IMR-90 (cell line): Measurements from ENCODE around the gene PI4KA. TPM values are rescaled to one million over a fixed set of nuclear protein-coding genes. Genes with fewer than 3 reads are reported as not detected.

Source experiments
- ATAC-seq: fragments of 200-7000 bp; cut with Tn5 transposase; 2 replicates; pipeline ENCODE4 v1.9.1; 2020; ENCODE audit warnings: low read depth, mild to moderate bottlenecking, moderate library complexity
- BruUV-seq: library from RNA; stranded (reverse); fragments of 400-500 nt; replicated peaks from 2 replicates; lab custom pipeline; 2021; lab: Mats Ljungman, UMichigan
- CTCF ChIA-PET: fragments of 300-600 bp; formaldehyde crosslinking; extraction: SDS; loops from one replicate; lab custom pipeline; 2021; ENCODE audit warnings: antibody characterized with exemption; lab: Yijun Ruan, JAX
- POLR2A ChIA-PET: fragments of 300-600 bp; sonication (Branson Sonifier 250); formaldehyde crosslinking; loops from one replicate; lab custom pipeline; 2022; ENCODE audit warnings: antibody characterized with exemption; ENCODE audit not compliant: unreplicated experiment; lab: Charles Lee
- DNase-seq: peaks from one replicate; pipeline ENCODE4 v3.0.0; 2013
- H2AFZ ChIP-seq: replicated peaks from 2 replicates; pipeline ENCODE3; 2013; ENCODE audit warnings: low read length, mild to moderate bottlenecking; ENCODE audit not compliant: poor library complexity
- H2AK5ac ChIP-seq: 2 replicates; pipeline ENCODE4 v1.6.1; 2013; ENCODE audit warnings: low read depth, low read length, inconsistent platforms
- H2AK9ac ChIP-seq: replicated peaks from 2 replicates; pipeline ENCODE3; 2013; ENCODE audit warnings: mild to moderate bottlenecking, low read depth, low read length, moderate library complexity; ENCODE audit not compliant: poor library complexity
- H2BK120ac ChIP-seq: 2 replicates; pipeline ENCODE4 v1.6.1; 2013; ENCODE audit warnings: low read depth, low read length, inconsistent platforms
- H2BK15ac ChIP-seq: 3 replicates; pipeline ENCODE4 v1.6.1; 2013; ENCODE audit warnings: low read depth, low read length, inconsistent platforms
- H2BK20ac ChIP-seq: 2 replicates; pipeline ENCODE4 v1.6.1; 2013; ENCODE audit warnings: low read depth, mild to moderate bottlenecking, inconsistent platforms, low read length, moderate library complexity
- H2BK5ac ChIP-seq: 2 replicates; pipeline ENCODE4 v1.6.1; 2013; ENCODE audit warnings: mild to moderate bottlenecking, low read depth, low read length, inconsistent platforms; ENCODE audit not compliant: poor library complexity, severe bottlenecking
- H3K14ac ChIP-seq: replicated peaks from 2 replicates; pipeline ENCODE4 v1.6.1; 2013; ENCODE audit warnings: low read depth, low read length, inconsistent platforms
- H3K18ac ChIP-seq: 2 replicates; pipeline ENCODE4 v1.6.1; 2013; ENCODE audit warnings: low read depth, low read length, control low read depth
- H3K23ac ChIP-seq: 2 replicates; pipeline ENCODE4 v1.6.1; 2013; ENCODE audit warnings: low read depth, low read length, inconsistent platforms
- H3K27ac ChIP-seq: 2 replicates; pipeline ENCODE4 v1.5.1; 2013; ENCODE audit warnings: mild to moderate bottlenecking, control low read depth, low read length; ENCODE audit not compliant: insufficient read depth
- H3K27me3 ChIP-seq: 2 replicates; pipeline ENCODE4 v1.6.1; 2013; ENCODE audit warnings: low read length; ENCODE audit not compliant: control insufficient read depth, insufficient read depth
- H3K36me3 ChIP-seq: 2 replicates; pipeline ENCODE4 v1.6.1; 2013; ENCODE audit warnings: low read length, mixed read lengths; ENCODE audit not compliant: control insufficient read depth, insufficient read depth
- H3K4ac ChIP-seq: 2 replicates; pipeline ENCODE4 v1.6.1; 2013; ENCODE audit warnings: low read depth, low read length, inconsistent platforms
- H3K4me1 ChIP-seq: 2 replicates; pipeline ENCODE4 v1.6.1; 2013; ENCODE audit warnings: low read length, mixed read lengths; ENCODE audit not compliant: control insufficient read depth, insufficient read depth
- H3K4me2 ChIP-seq: 2 replicates; pipeline ENCODE4 v1.6.1; 2013; ENCODE audit warnings: low read depth, mild to moderate bottlenecking, control low read depth, low read length, moderate library complexity
- H3K4me3 ChIP-seq: 2 replicates; pipeline ENCODE4 v1.5.1; 2013; ENCODE audit warnings: low read depth, mild to moderate bottlenecking, control low read depth, low read length, moderate library complexity; ENCODE audit not compliant: insufficient read depth
- H3K56ac ChIP-seq: 2 replicates; pipeline ENCODE4 v1.6.1; 2013; ENCODE audit warnings: low read length, inconsistent platforms; ENCODE audit not compliant: insufficient read depth; ENCODE audit errors: extremely low read depth
- H3K79me1 ChIP-seq, 2 experiments: 2 replicates each; pipeline ENCODE4 v1.6.1; 2013; ENCODE audit warnings: low read length in 2 of 2, inconsistent platforms in 1 of 2, low read depth in 1 of 2
- H3K9ac ChIP-seq: 2 replicates; pipeline ENCODE4 v1.6.1; 2013; ENCODE audit warnings: low read depth, low read length, control low read depth
- H3K9me1 ChIP-seq: 2 replicates; pipeline ENCODE4 v1.6.1; 2013; ENCODE audit warnings: low read length, inconsistent platforms; ENCODE audit not compliant: insufficient read depth
- H3K9me3 ChIP-seq: 2 replicates; pipeline ENCODE4 v1.6.1; 2013; ENCODE audit warnings: low read length; ENCODE audit not compliant: control insufficient read depth, insufficient read depth
- H4K20me1 ChIP-seq: 2 replicates; pipeline ENCODE4 v1.6.1; 2013; ENCODE audit warnings: low read length, inconsistent platforms; ENCODE audit not compliant: insufficient read depth
- H4K5ac ChIP-seq: 2 replicates; pipeline ENCODE4 v1.6.1; 2013; ENCODE audit warnings: mild to moderate bottlenecking, low read depth, low read length, control low read depth
- H4K8ac ChIP-seq, 2 experiments: 2 replicates each; pipeline ENCODE4 v1.6.1; 2013; ENCODE audit warnings: low read depth in 2 of 2, low read length in 2 of 2, control low read depth in 1 of 2, inconsistent platforms in 1 of 2
- H4K91ac ChIP-seq: 2 replicates; pipeline ENCODE4 v1.6.1; 2013; ENCODE audit warnings: low read depth, low read length, inconsistent platforms; ENCODE audit not compliant: insufficient read depth
- BHLHE40 ChIP-seq: fragments of 150-350 bp; IDR thresholded peaks from 2 replicates; pipeline ENCODE4 v1.6.1; 2016; ENCODE audit warnings: mild to moderate bottlenecking, low read depth, low read length
- CEBPB ChIP-seq: IDR thresholded peaks from 2 replicates; pipeline ENCODE4 v1.6.1; 2012; ENCODE audit warnings: low read depth, low read length, improper control_type of control experiment
- CHD1 ChIP-seq: IDR thresholded peaks from 2 replicates; pipeline ENCODE4 v1.6.1; 2012; ENCODE audit warnings: low read depth, low read length, improper control_type of control experiment
- CTCF ChIP-seq: conservative IDR thresholded peaks from 2 replicates; pipeline ENCODE4 v1.5.1; 2012; ENCODE audit warnings: mild to moderate bottlenecking, low read depth, low read length, improper control_type of control experiment
- FOS ChIP-seq: fragments of 150-350 bp; IDR thresholded peaks from 2 replicates; pipeline ENCODE4 v1.6.1; 2016; ENCODE audit warnings: low read depth, low read length
- MAZ ChIP-seq: IDR thresholded peaks from 2 replicates; pipeline ENCODE4 v1.6.1; 2012; ENCODE audit warnings: low read depth, mild to moderate bottlenecking, low read length, improper control_type of control experiment, moderate library complexity, borderline replicate concordance
- MXI1 ChIP-seq: IDR thresholded peaks from 2 replicates; pipeline ENCODE4 v1.6.1; 2012; ENCODE audit warnings: low read depth, mild to moderate bottlenecking, low read length, moderate library complexity, borderline replicate concordance
- NFE2L2 ChIP-seq: fragments of 150-350 bp; IDR thresholded peaks from 2 replicates; pipeline ENCODE4 v1.6.1; 2016; ENCODE audit warnings: low read depth, mild to moderate bottlenecking, low read length
- POLR2A ChIP-seq: IDR thresholded peaks from 2 replicates; pipeline ENCODE4 v1.6.1; 2012; ENCODE audit warnings: mild to moderate bottlenecking, low read depth, low read length
- RAD21 ChIP-seq: IDR thresholded peaks from 2 replicates; pipeline ENCODE4 v1.6.1; 2012; ENCODE audit warnings: low read length, improper control_type of control experiment
- RCOR1 ChIP-seq: IDR thresholded peaks from 2 replicates; pipeline ENCODE4 v1.6.1; 2012; ENCODE audit warnings: mild to moderate bottlenecking, low read length, improper control_type of control experiment; ENCODE audit not compliant: insufficient replicate concordance
- RFX5 ChIP-seq: IDR thresholded peaks from 2 replicates; pipeline ENCODE4 v1.8.0; 2012; ENCODE audit warnings: low read depth, mild to moderate bottlenecking, low read length, moderate library complexity
- SMC3 ChIP-seq: fragments of 150-350 bp; IDR thresholded peaks from 2 replicates; pipeline ENCODE4 v1.6.1; 2016; ENCODE audit warnings: low read depth, mild to moderate bottlenecking, antibody characterized with exemption, low read length, moderate library complexity
- USF2 ChIP-seq: fragments of 150-350 bp; IDR thresholded peaks from 2 replicates; pipeline ENCODE4 v1.6.1; 2017; ENCODE audit warnings: mild to moderate bottlenecking, antibody characterized with exemption, low read length, low read depth
- WGBS, 2 experiments: methylation state at CpG; one replicate each; pipeline versions ENCODE4 v1.1.5 to v1.1.7; 2013; ENCODE audit warnings: missing lambda C conversion rate in 2 of 2; ENCODE audit not compliant: insufficient read length in 1 of 2; ENCODE audit errors: extremely low coverage in 2 of 2; 5-methylcytosine and 5-hydroxymethylcytosine counted together
- dilution Hi-C: fragments of 300-500 bp; cut with HindIII; formaldehyde crosslinking; loops from one replicate; pipeline ENCODE4 v1.14.3; 2018; ENCODE audit warnings: low sequenced_read_pairs; ENCODE audit not compliant: unreplicated experiment
- in situ Hi-C: fragments of 300-500 bp; cut with MboI; formaldehyde crosslinking; loops from 3 replicates; pipeline ENCODE4 v1.14.3; 2019; ENCODE audit warnings: low sequenced_read_pairs, inconsistent platforms, mixed read lengths
- intact Hi-C: fragments of 100-400 bp; cut with micrococcal nuclease; formaldehyde crosslinking; loops from 2 replicates; pipeline ENCODE4 v1.10.0; 2022
- polyA plus RNA-seq, 3 experiments: library from polyadenylated mRNA; depleted of rRNA; stranded (reverse); fragments of >200 nt; gene quantifications; 2 replicates each; pipeline ENCODE4 v1.2.3, GENCODE V29; 2012; ENCODE audit warnings: low replicate concordance in 1 of 3
- total RNA-seq: library from RNA; depleted of rRNA; stranded (reverse); fragments of >200 nt; gene quantifications from 2 replicates; pipeline ENCODE4 v1.2.3, GENCODE V29; 2012

Gene PI4KA
- total and polyA plus RNA-seq, 2 of the 4 experiments (the other 2 are of a cell fraction) = 16.8 to 35.5 TPM

- Histone ChIP-seq H3K4ac (no peak overlapping the region), H2BK15ac (peak overlapping the region; percentile 32; the same call in 1 of the 3 replicates), H2BK5ac (no peak overlapping the region), H2AK9ac (no peak overlapping the region), H3K9me1 (peaks cover 34% of the 10 kb centered on the region), H2BK120ac (no peak overlapping the region), H3K56ac (no peak overlapping the region), H3K9me3 (no peaks in the 10 kb centered on the region), H2BK20ac (no peak overlapping the region), H3K27me3 (no peaks in the 10 kb centered on the region), H3K79me1 (peaks cover 4 to 39% of the 10 kb centered on the region in 2 experiments; a peak in 3 of 4 replicates), H3K18ac (no peak overlapping the region), H4K20me1 (peaks cover 3% of the 10 kb centered on the region; the same call in 1 of the 2 replicates), H3K4me1 (peaks cover 10% of the 10 kb centered on the region), H3K4me3 (no peak overlapping the region), H3K23ac (no peak overlapping the region), H2AFZ (no peak overlapping the region), H2AK5ac (peak overlapping the region; percentile 66; the same call in 1 of the 2 replicates), H3K27ac (no peak overlapping the region), H4K5ac (no peak overlapping the region), H3K4me2 (no peak overlapping the region), H4K91ac (no peak overlapping the region), H3K9ac (no peak overlapping the region), H4K8ac (no peak overlapping the region), H3K14ac (no peak overlapping the region), H3K36me3 (peaks cover 4% of the 10 kb centered on the region)
- TF ChIP-seq SMC3 = no peak
- TF ChIP-seq BHLHE40 = no peak
- TF ChIP-seq RCOR1 = no peak
- no peak for TF ChIP-seq CHD1
- TF ChIP-seq FOS = no peak
- TF ChIP-seq CTCF = no peak
- TF ChIP-seq POLR2A = no peak
- TF ChIP-seq RFX5 = no peak
- TF ChIP-seq NFE2L2 = no peak
- no peak for TF ChIP-seq CEBPB
- TF ChIP-seq MXI1 = no peak
- TF ChIP-seq RAD21 = no peak
- TF ChIP-seq MAZ = no peak
- TF ChIP-seq USF2 = no peak
- no TSS peak for BruUV-seq
- dilution Hi-C loops = no loop called here
- ATAC-seq (no peak), DNase-seq (no peak)
- intact Hi-C loops = no loop called here
- in situ Hi-C loops = no loop called here
- ChIA-PET CTCF (no interaction called here), POLR2A (no interaction called here)
- WGBS, 2 experiments = 91% methylated on average over 14 of the region's 25 CpGs; no CpG with 5 or more reads in 1 of the 2 experiments
These were observed 79.4 kb downstream of the PI4KA start for GRCh38 chr22:20779014-20779817.
